GM23338 (cell line): Measurements from ENCODE around the gene HS3ST6.

Source experiments
- CREB1 ChIP-seq: fragments of 250-450 bp; sonication (Bioruptor Pico); IDR thresholded peaks from 2 replicates; pipeline ENCODE4 v1.5.0; 2020; ENCODE audit warnings: low read depth, mild to moderate bottlenecking, moderate library complexity
- CTCF ChIP-seq, 2 experiments: fragments of 200-600 bp in 1 of 2; sonication (generic) in 1 of 2; conservative IDR thresholded peaks; 2 replicates each; pipeline versions ENCODE4 v1.5.1 to v1.6.1; 2016 to 2017; ENCODE audit warnings: antibody characterized with exemption in 2 of 2, low read depth in 2 of 2, mild to moderate bottlenecking in 2 of 2, moderate library complexity in 1 of 2
- EZH2 ChIP-seq: fragments of 200-600 bp; sonication (generic); IDR thresholded peaks from one replicate; pipeline ENCODE4 v1.8.0; 2017; ENCODE audit warnings: antibody characterized with exemption, mild to moderate bottlenecking, low read depth; ENCODE audit not compliant: unreplicated experiment
- EZH2phosphoT487 ChIP-seq: fragments of 200-600 bp; sonication (generic); IDR thresholded peaks from one replicate; pipeline ENCODE4 v1.8.1; 2018; ENCODE audit warnings: antibody characterized with exemption; ENCODE audit not compliant: unreplicated experiment
- JUNB ChIP-seq: IDR thresholded peaks from one replicate; pipeline ENCODE4 v1.6.1; 2016; ENCODE audit warnings: antibody characterized with exemption; ENCODE audit not compliant: unreplicated experiment
- NANOG ChIP-seq: IDR thresholded peaks from 2 replicates; pipeline ENCODE4 v1.6.1; 2016; ENCODE audit warnings: antibody characterized with exemption, borderline replicate concordance
- POLR2AphosphoS5 ChIP-seq: IDR thresholded peaks from 2 replicates; pipeline ENCODE4 v1.6.1; 2016; ENCODE audit warnings: antibody characterized with exemption, low read depth
- REST ChIP-seq: IDR thresholded peaks from one replicate; pipeline ENCODE4 v1.6.1; 2018; ENCODE audit warnings: antibody characterized with exemption; ENCODE audit not compliant: unreplicated experiment
- STAT1 ChIP-seq: IDR thresholded peaks from one replicate; pipeline ENCODE4 v1.6.1; 2016; ENCODE audit warnings: antibody characterized with exemption; ENCODE audit not compliant: unreplicated experiment
- ZNF114 ChIP-seq: fragments of 250-450 bp; sonication (Bioruptor Pico); IDR thresholded peaks from 2 replicates; pipeline ENCODE4 v1.5.0; 2020; ENCODE audit warnings: mild to moderate bottlenecking, moderate library complexity

DNA sequence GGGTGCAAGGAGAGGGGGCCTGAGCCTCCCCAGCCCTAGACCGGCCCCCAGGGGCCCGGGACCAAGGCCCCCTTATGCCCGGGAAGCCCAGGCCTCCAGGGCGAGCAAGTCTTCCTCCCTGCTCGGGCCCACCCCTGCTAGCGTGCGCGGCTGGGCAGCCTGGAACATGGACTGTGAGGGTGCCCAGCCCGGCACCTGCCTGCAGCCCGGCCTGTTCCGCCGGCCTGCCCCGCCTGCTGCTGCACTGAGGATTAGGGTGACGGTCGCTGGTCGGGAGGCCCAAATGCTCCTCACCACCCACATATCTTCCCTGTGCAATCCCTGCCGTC lies 6.0 kb downstream of the HS3ST6 start:
- TF ChIP-seq EZH2 (no peak), CREB1 (CRISPR knock-in tag) (no peak), REST (no peak), CTCF (conservative IDR thresholded peaks at IDR 0.05; ENCODE audit: low read depth in 2 of 2) (no peak), POLR2AphosphoS5 (no peak), EZH2phosphoT487 (no peak), STAT1 (no peak), JUNB (no peak), NANOG (no peak), ZNF114 (CRISPR knock-in tag) (no peak)
